Natural killer cell (primary cell): Measurements from ENCODE around the gene KIF6. TPM values are rescaled to one million over a fixed set of nuclear protein-coding genes. Genes with fewer than 3 reads are reported as not detected.

Experiments used
- ATAC-seq, 3 donors: fragments of 150-1000 bp in 2 of 3; fragments of 200-7000 bp in 1 of 3; cut with Tn5 transposase; 1 replicate in 1 of 3; 2 replicates in 2 of 3; pipeline ENCODE4 v1.10.0; 2021; ENCODE audit warnings: mild to moderate bottlenecking in 2 of 3, moderate library complexity in 2 of 3
- DNase-seq, 2 donors: peaks; one replicate each; pipeline versions ENCODE4 v3.0.0 to v3.0.0-alpha.2; 2013 to 2021; ENCODE audit warnings: mixed read lengths in 1 of 2
- H3K27ac ChIP-seq: one replicate; pipeline ENCODE4 v1.5.1; 2013; ENCODE audit warnings: mild to moderate bottlenecking, low read length
- H3K27me3 ChIP-seq: one replicate; pipeline ENCODE4 v1.6.1; 2013; ENCODE audit warnings: low read length; ENCODE audit not compliant: control insufficient read depth, insufficient read depth
- H3K36me3 ChIP-seq: one replicate; pipeline ENCODE4 v1.6.1; 2013; ENCODE audit warnings: low read length; ENCODE audit not compliant: control insufficient read depth, insufficient read depth
- H3K4me1 ChIP-seq: one replicate; pipeline ENCODE4 v1.6.1; 2013; ENCODE audit warnings: low read length; ENCODE audit not compliant: control insufficient read depth, insufficient read depth
- H3K4me3 ChIP-seq: one replicate; pipeline ENCODE4 v1.5.1; 2013; ENCODE audit warnings: low read length
- H3K9me3 ChIP-seq: one replicate; pipeline ENCODE4 v1.6.1; 2013; ENCODE audit warnings: low read length; ENCODE audit not compliant: control insufficient read depth, insufficient read depth
- H3K27ac Mint-ChIP-seq, 2 donors: one replicate each; pipeline ENCODE4 v1.8.0; 2022; ENCODE audit warnings: mild to moderate bottlenecking in 2 of 2, mixed read lengths in 2 of 2, moderate library complexity in 1 of 2
- H3K27me3 Mint-ChIP-seq, 2 donors: one replicate each; pipeline ENCODE4 v1.8.0; 2022; ENCODE audit warnings: low read depth in 2 of 2, mixed read lengths in 2 of 2
- H3K36me3 Mint-ChIP-seq: one replicate; pipeline ENCODE4 v1.8.0; 2022; ENCODE audit warnings: mixed read lengths
- H3K4me1 Mint-ChIP-seq, 2 donors: one replicate each; pipeline ENCODE4 v1.8.0; 2022; ENCODE audit warnings: mixed read lengths in 2 of 2
- H3K4me3 Mint-ChIP-seq: one replicate; pipeline ENCODE4 v1.8.0; 2022; ENCODE audit warnings: mild to moderate bottlenecking, moderate library complexity, mixed read lengths
- H3K9me3 Mint-ChIP-seq, 2 donors: one replicate each; pipeline ENCODE4 v1.8.0; 2022; ENCODE audit warnings: mixed read lengths in 2 of 2
- WGBS: methylation state at CpG from one replicate; pipeline ENCODE4 v1.1.7; 2013; ENCODE audit warnings: missing lambda C conversion rate; ENCODE audit not compliant: insufficient coverage; 5-methylcytosine and 5-hydroxymethylcytosine counted together
- intact Hi-C: fragments of 100-400 bp; cut with micrococcal nuclease; formaldehyde crosslinking; loops from one replicate; pipeline ENCODE4 v1.14.2; 2022
- total RNA-seq, 4 donors: library from RNA; stranded (reverse); fragments of 120-200 nt in 1 of 4; gene quantifications; one replicate each; pipeline versions ENCODE4 v1.2.3 to v1.2.4, GENCODE V29; 2013 to 2022
- TF ChIP-seq, protein P1 (sequence below): fragments of 200-600 bp; IDR thresholded peaks from one replicate; pipeline ENCODE4 v1.8.0; 2022; ENCODE audit warnings: antibody characterized with exemption

The KIF6 gene, protein sequence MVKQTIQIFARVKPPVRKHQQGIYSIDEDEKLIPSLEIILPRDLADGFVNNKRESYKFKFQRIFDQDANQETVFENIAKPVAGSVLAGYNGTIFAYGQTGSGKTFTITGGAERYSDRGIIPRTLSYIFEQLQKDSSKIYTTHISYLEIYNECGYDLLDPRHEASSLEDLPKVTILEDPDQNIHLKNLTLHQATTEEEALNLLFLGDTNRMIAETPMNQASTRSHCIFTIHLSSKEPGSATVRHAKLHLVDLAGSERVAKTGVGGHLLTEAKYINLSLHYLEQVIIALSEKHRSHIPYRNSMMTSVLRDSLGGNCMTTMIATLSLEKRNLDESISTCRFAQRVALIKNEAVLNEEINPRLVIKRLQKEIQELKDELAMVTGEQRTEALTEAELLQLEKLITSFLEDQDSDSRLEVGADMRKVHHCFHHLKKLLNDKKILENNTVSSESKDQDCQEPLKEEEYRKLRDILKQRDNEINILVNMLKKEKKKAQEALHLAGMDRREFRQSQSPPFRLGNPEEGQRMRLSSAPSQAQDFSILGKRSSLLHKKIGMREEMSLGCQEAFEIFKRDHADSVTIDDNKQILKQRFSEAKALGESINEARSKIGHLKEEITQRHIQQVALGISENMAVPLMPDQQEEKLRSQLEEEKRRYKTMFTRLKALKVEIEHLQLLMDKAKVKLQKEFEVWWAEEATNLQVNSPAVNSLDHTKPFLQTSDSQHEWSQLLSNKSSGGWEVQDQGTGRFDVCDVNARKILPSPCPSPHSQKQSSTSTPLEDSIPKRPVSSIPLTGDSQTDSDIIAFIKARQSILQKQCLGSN
- not detected for total RNA-seq
- total RNA-seq (2013): not detected

DNA sequence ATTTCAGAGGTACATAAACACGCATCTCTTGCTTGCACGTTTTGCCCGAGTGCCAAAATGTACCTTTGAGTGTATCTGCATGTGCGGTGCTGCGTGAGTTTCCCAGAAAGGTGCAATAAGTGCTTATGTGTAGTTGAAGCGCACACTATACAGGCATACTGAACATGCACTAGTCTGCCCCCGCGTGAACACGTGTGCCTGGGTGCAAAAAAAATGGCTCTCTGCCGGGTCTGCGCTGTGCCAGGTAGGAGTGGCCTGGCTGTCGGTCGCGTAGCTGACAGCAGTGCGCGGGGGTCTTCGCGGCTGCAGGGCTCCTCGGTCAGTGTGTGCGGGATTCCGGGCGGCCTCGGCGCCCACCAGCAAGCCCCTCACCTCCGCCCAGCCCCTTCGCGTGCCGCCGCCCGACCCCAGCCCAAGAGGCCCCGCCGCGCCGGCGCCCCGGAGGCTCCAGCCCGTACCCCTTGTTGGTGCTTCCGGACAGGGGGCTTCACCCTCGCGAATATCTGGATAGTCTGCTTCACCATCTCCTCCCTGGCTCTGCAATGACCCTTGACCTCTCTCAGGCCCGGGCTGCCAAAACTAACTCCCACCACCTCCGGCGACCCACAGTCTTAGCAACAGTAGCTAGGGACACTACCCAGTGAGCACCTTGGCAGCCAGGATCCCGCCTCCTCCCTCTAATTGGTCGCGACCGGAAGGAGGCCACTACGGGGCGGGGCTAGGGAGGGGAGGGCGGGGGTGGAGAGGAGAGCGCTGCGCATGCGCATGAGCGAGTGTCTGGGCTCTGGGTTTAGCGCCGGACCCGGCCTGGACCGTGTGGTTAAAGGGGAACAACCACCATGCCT lies at the start of gene KIF6:
Gene KIF6, minus strand, starts transcription at position 622 of the 845 bp plus-strand sequence. Its CDS starts 98 bp downstream, at position 524.
- no peaks in the 10 kb centered on the region for H3K36me3 Mint-ChIP-seq
- peaks cover 10% of the 10 kb centered on the region for H3K4me1 ChIP-seq
- H3K4me3 ChIP-seq: peak within 1 kb of the TSS; percentile 44
- DNase-seq: peak; percentile 44 to 87
- H3K9me3 ChIP-seq: no peaks in the 10 kb centered on the region
- H3K27me3 ChIP-seq: no peaks in the 10 kb centered on the region
- H3K4me3 Mint-ChIP-seq: peak within 1 kb of the TSS; percentile 93
- H3K9me3 Mint-ChIP-seq: no peaks in the 10 kb centered on the region
- TF ChIP-seq, protein P1, sequence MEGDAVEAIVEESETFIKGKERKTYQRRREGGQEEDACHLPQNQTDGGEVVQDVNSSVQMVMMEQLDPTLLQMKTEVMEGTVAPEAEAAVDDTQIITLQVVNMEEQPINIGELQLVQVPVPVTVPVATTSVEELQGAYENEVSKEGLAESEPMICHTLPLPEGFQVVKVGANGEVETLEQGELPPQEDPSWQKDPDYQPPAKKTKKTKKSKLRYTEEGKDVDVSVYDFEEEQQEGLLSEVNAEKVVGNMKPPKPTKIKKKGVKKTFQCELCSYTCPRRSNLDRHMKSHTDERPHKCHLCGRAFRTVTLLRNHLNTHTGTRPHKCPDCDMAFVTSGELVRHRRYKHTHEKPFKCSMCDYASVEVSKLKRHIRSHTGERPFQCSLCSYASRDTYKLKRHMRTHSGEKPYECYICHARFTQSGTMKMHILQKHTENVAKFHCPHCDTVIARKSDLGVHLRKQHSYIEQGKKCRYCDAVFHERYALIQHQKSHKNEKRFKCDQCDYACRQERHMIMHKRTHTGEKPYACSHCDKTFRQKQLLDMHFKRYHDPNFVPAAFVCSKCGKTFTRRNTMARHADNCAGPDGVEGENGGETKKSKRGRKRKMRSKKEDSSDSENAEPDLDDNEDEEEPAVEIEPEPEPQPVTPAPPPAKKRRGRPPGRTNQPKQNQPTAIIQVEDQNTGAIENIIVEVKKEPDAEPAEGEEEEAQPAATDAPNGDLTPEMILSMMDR: no peak
- peaks cover 0 to 4% of the 10 kb centered on the region in 2 donors for H3K27me3 Mint-ChIP-seq
- no peaks in the 10 kb centered on the region for H3K36me3 ChIP-seq
- intact Hi-C loops: no loop called here
- peaks cover 0 to 10% of the 10 kb centered on the region in 2 donors for H3K4me1 Mint-ChIP-seq
- peak within 1 kb of the TSS in 1 of 2 donors; percentile 44 for H3K27ac Mint-ChIP-seq
- ATAC-seq: peak; percentile 96 to 99 (median 99)
- no peak within 1 kb of the TSS for H3K27ac ChIP-seq
- 6% methylated on average over 51 of the region's 58 CpGs for WGBS

DNA sequence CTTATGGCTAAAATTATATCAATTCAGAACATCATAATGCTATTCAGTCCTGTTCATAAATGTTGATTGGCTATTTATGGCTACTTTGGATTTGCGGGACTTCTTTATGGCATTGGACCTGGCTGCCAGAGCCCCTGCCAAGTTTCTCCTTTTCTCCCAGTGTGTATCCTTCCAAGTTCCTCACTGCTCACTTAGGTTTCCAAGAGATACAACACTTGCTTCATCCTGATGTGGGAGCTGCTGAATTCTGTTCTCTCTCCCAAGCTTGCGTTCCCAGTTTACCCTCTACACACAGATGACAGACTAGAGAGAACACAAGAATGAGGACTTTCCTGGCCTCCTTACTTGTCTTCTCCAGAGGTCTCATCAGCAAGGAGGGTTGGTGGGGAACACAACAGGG lies 48.6 kb upstream of the KIF6 start:
- Histone ChIP-seq H3K27me3 (no peaks in the 10 kb centered on the region), H3K4me1 (no peaks in the 10 kb centered on the region), H3K4me3 (no peak overlapping the region), H3K9me3 (no peaks in the 10 kb centered on the region), H3K27ac (no peak overlapping the region), H3K36me3 (no peaks in the 10 kb centered on the region)
- H3K4me1 Mint-ChIP-seq: no peaks in the 10 kb centered on the region
- TF ChIP-seq, protein P1: no peak
- no peaks in the 10 kb centered on the region for H3K9me3 Mint-ChIP-seq
- DNase-seq (no peak), ATAC-seq (no peak)
- intact Hi-C loops: no loop called here
- H3K27ac Mint-ChIP-seq: no peak overlapping the region
- no peaks in the 10 kb centered on the region for H3K36me3 Mint-ChIP-seq
- H3K27me3 Mint-ChIP-seq: peaks cover 6 to 26% of the 10 kb centered on the region in 2 donors
- H3K4me3 Mint-ChIP-seq: no peak overlapping the region
- WGBS: 96% methylated on average over 2 of the region's 2 CpGs

DNA sequence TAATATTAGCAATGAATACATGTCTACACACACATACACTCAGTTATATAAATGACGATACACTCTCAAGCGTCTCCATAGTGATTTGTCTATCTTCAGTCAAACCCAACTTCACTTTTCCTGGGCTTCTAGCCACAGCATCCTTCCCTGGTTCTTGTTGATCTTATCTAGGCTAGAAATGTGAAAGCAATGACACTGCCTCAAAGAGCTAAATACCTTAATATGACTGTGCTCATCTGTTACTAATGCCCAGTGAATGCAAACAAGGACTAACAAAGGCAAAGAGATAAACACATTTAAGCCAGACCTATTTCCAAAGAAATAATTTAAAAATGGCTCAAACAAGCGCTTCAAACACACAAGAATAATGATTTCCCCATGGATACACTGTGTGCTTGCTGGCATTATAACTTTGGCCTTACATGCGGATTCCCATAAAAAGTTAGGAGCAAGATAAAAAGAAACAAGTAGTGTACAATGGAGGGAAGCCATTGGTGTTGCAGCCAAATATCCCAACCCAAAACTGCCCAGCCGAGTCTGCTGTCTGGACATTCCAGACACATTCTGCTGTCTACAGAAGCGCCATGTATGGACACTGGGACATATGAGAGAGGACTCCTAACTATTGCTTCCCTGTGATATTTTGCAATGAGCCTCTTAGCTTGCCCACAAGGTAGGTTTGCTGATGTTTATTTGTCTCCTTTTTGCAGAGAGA lies 47.5 kb upstream of the KIF6 start:
- H3K27ac Mint-ChIP-seq: no peak overlapping the region
- WGBS: 60% methylated on average over 5 of the region's 6 CpGs
- H3K4me1 Mint-ChIP-seq: no peaks in the 10 kb centered on the region
- no peaks in the 10 kb centered on the region for H3K36me3 ChIP-seq
- no peaks in the 10 kb centered on the region for H3K9me3 ChIP-seq
- H3K4me3 ChIP-seq: no peak overlapping the region
- H3K9me3 Mint-ChIP-seq: no peaks in the 10 kb centered on the region
- no peaks in the 10 kb centered on the region for H3K4me1 ChIP-seq
- DNase-seq: no peak
- no peak overlapping the region for H3K27ac ChIP-seq
- no peak for ATAC-seq
- H3K36me3 Mint-ChIP-seq: no peaks in the 10 kb centered on the region
- no peaks in the 10 kb centered on the region for H3K27me3 ChIP-seq
- H3K27me3 Mint-ChIP-seq: peaks cover 6 to 22% of the 10 kb centered on the region in 2 donors
- intact Hi-C loops: no loop called here
- TF ChIP-seq, protein P1: no peak
- no peak overlapping the region for H3K4me3 Mint-ChIP-seq
